GM12878 (cell line): ENCODE data around the gene ATP10A. TPM values are rescaled to one million over a fixed set of nuclear protein-coding genes. Genes with fewer than 3 reads are reported as not detected.

Experiments
- ATAC-seq: fragments of 200-7000 bp; cut with Tn5 transposase; 3 replicates; pipeline ENCODE4 v1.9.1; 2020; ENCODE audit warnings: mild to moderate bottlenecking, moderate library complexity
- BruUV-seq: library from RNA; stranded (reverse); fragments of 400-500 nt; replicated peaks from 2 replicates; lab custom pipeline; 2021; lab: Mats Ljungman, UMichigan
- CTCF ChIA-PET: fragments of 300-600 bp; sonication (Branson Sonifier 250); formaldehyde crosslinking; extraction: SDS; loops from one replicate; lab custom pipeline; 2021; ENCODE audit warnings: inconsistent platforms; lab: Yijun Ruan, JAX
- POLR2A ChIA-PET: fragments of 350-600 bp; formaldehyde crosslinking; extraction: SDS; loops from one replicate; lab custom pipeline; 2021; ENCODE audit warnings: inconsistent platforms; lab: Charles Lee
- RAD21 ChIA-PET: fragments of 300-600 bp; sonication (Branson Sonifier 250); formaldehyde crosslinking; loops from one replicate; lab custom pipeline; 2023; ENCODE audit warnings: antibody characterized with exemption; ENCODE audit not compliant: unreplicated experiment; lab: Charles Lee
- SMC1A ChIA-PET: fragments of 300-600 bp; sonication (Branson Sonifier 250); formaldehyde crosslinking; loops from one replicate; lab custom pipeline; 2023; ENCODE audit not compliant: unreplicated experiment, uncharacterized antibody; lab: Charles Lee
- DNase-seq: peaks from one replicate; pipeline ENCODE4 v3.0.0-alpha.2; 2011; ENCODE audit warnings: low read depth, low spot score
- FAIRE-seq: peaks from 3 replicates; lab custom pipeline; 2011; peaks lifted over from hg19 to GRCh38; lab: Jason Lieb, UNC
- H2AFZ ChIP-seq: 2 replicates; pipeline ENCODE4 v1.6.0; 2011; ENCODE audit warnings: low read depth, low read length, control low read depth; ENCODE audit not compliant: control insufficient read depth
- H3K27ac ChIP-seq: 2 replicates; pipeline ENCODE4 v1.5.1; 2011; ENCODE audit warnings: control low read depth; ENCODE audit not compliant: control insufficient read depth, insufficient read depth
- H3K27me3 ChIP-seq, 2 experiments: replicated peaks in 1 of 2; 2 replicates each; pipeline versions ENCODE4 v1.6.0 to v1.6.1; 2011; ENCODE audit warnings: low read length in 1 of 2; ENCODE audit not compliant: control insufficient read depth in 2 of 2, insufficient read depth in 2 of 2
- H3K36me3 ChIP-seq, 2 experiments: 2 replicates each; pipeline ENCODE4 v1.5.1; 2011; ENCODE audit warnings: low read length in 1 of 2; ENCODE audit not compliant: control insufficient read depth in 2 of 2, insufficient read depth in 2 of 2
- H3K4me1 ChIP-seq: 2 replicates; pipeline ENCODE4 v1.6.1; 2011; ENCODE audit warnings: mild to moderate bottlenecking, low read length, moderate library complexity, mixed read lengths; ENCODE audit not compliant: control insufficient read depth, insufficient read depth
- H3K4me2 ChIP-seq: 2 replicates; pipeline ENCODE4 v1.6.0; 2011; ENCODE audit warnings: control low read depth; ENCODE audit not compliant: control insufficient read depth, insufficient read depth
- H3K4me3 ChIP-seq: fragments of 200-600 bp; sonication (generic); 2 replicates; pipeline ENCODE4 v1.5.1; 2016
- H3K79me2 ChIP-seq: 2 replicates; pipeline ENCODE4 v1.6.0; 2011; ENCODE audit warnings: low read length; ENCODE audit not compliant: control insufficient read depth, insufficient read depth
- H3K9ac ChIP-seq: 2 replicates; pipeline ENCODE4 v1.8.0; 2011; ENCODE audit warnings: low read length, control low read depth, mixed read lengths; ENCODE audit not compliant: control insufficient read depth, insufficient read depth
- H3K9me3 ChIP-seq: replicated peaks from 3 replicates; pipeline ENCODE4 v1.5.1; 2011; ENCODE audit warnings: mild to moderate bottlenecking, low read length; ENCODE audit not compliant: control insufficient read depth, insufficient read depth
- H4K20me1 ChIP-seq: 2 replicates; pipeline ENCODE4 v1.6.0; 2011; ENCODE audit not compliant: control insufficient read depth, insufficient read depth
- BMI1 ChIP-seq: fragments of 450-650 bp; IDR thresholded peaks from 2 replicates; pipeline ENCODE4 v1.6.1; 2016; ENCODE audit warnings: mild to moderate bottlenecking, moderate library complexity, borderline replicate concordance
- CBX3 ChIP-seq: fragments of 200-600 bp; sonication (generic); IDR thresholded peaks from 2 replicates; pipeline ENCODE4 v1.6.1; 2016; ENCODE audit warnings: low read depth, borderline replicate concordance
- MTA2 ChIP-seq: fragments of 450-650 bp; IDR thresholded peaks from 2 replicates; pipeline ENCODE4 v1.6.1; 2016; ENCODE audit warnings: low read depth, mild to moderate bottlenecking, moderate library complexity
- MYC ChIP-seq: IDR thresholded peaks from 2 replicates; pipeline ENCODE4 v1.6.1; 2011; ENCODE audit warnings: mild to moderate bottlenecking, low read length, moderate library complexity, inconsistent platforms; ENCODE audit not compliant: insufficient read depth, insufficient replicate concordance, insufficient read length, severe bottlenecking
- NBN ChIP-seq: fragments of 450-650 bp; IDR thresholded peaks from 2 replicates; pipeline ENCODE4 v1.6.1; 2016
- PAX8 ChIP-seq: fragments of 450-650 bp; IDR thresholded peaks from 2 replicates; pipeline ENCODE4 v1.6.1; 2017; ENCODE audit warnings: mild to moderate bottlenecking, moderate library complexity
- POLR2A ChIP-seq: IDR thresholded peaks from 2 replicates; pipeline ENCODE4 v1.6.1; 2011; ENCODE audit warnings: low read depth, mild to moderate bottlenecking, low read length
- RBBP5 ChIP-seq: fragments of 200-600 bp; sonication (generic); conservative IDR thresholded peaks from 2 replicates; pipeline ENCODE4 v1.6.1; 2016
- RELA ChIP-seq: fragments of 450-650 bp; IDR thresholded peaks from 2 replicates; pipeline ENCODE4 v1.8.0; 2014; ENCODE audit warnings: borderline replicate concordance; ENCODE audit not compliant: partially characterized antibody
- USF1 ChIP-seq: IDR thresholded peaks from 2 replicates; pipeline ENCODE4 v1.6.1; 2011; ENCODE audit warnings: borderline replicate concordance, low read depth, mild to moderate bottlenecking, moderate library complexity, mixed read lengths, low read length; ENCODE audit not compliant: insufficient read depth; ENCODE audit errors: extremely low read length
- ZNF622 ChIP-seq: fragments of 450-650 bp; IDR thresholded peaks from 2 replicates; pipeline ENCODE4 v1.6.1; 2017; ENCODE audit warnings: mild to moderate bottlenecking, inconsistent platforms
- WGBS: methylation state at CpG from one replicate; pipeline ENCODE4 v1.1.6; 2016; ENCODE audit warnings: low lambda C conversion rate; ENCODE audit not compliant: insufficient replicate concordance, insufficient coverage; ENCODE audit errors: missing lambda C conversion rate; 5-methylcytosine and 5-hydroxymethylcytosine counted together
- in situ Hi-C: fragments of 300-500 bp; cut with MboI; formaldehyde crosslinking; loops from 9 replicates; pipeline ENCODE4 v1.14.3; 2018; ENCODE audit warnings: mixed read lengths
- intact Hi-C: fragments of 100-400 bp; cut with micrococcal nuclease; formaldehyde crosslinking; loops from one replicate; pipeline ENCODE4 v1.14.2; 2022; ENCODE audit not compliant: unreplicated experiment
- polyA plus RNA-seq, 11 experiments: library from polyadenylated mRNA; depleted of rRNA in 4 of 11; unstranded in 6 of 11; stranded (reverse) in 5 of 11; fragments of >200 nt; fragmentation: Nextera tagmentation in 4 of 11; fragmentation: Illumina TruSeq in 1 of 11; extraction: Ambion mirVana in 4 of 11; extraction: Trizol in 1 of 11; gene quantifications; 1 replicate in 1 of 11; 2 replicates in 10 of 11; pipeline versions ENCODE4 v1.2.1 to v1.2.3, GENCODE V29; 2011 to 2016; ENCODE audit warnings: inconsistent platforms in 2 of 11, missing spikeins in 2 of 11, low read depth in 1 of 11
- total RNA-seq, 4 experiments: library from RNA; depleted of rRNA in 3 of 4; stranded (reverse); fragments of >200 nt in 3 of 4; fragmentation: Illumina TruSeq in 1 of 4; extraction: Trizol in 1 of 4; gene quantifications; 2 replicates each; pipeline versions ENCODE4 v1.2.1 to v1.2.3, GENCODE V29; 2013 to 2021
- TF ChIP-seq, protein P1 (sequence below): IDR thresholded peaks from 2 replicates; pipeline ENCODE4 v1.6.1; 2011; ENCODE audit warnings: mild to moderate bottlenecking, low read depth, low read length, moderate library complexity; ENCODE audit not compliant: insufficient replicate concordance

ATP10A gene
- total and polyA plus RNA-seq, 10 of the 15 experiments (the other 5 are each of a cell fraction or from before 2014, with no cell fraction given) = 0.04 to 1.5 (median 0.31) TPM; not detected in 2

DNA sequence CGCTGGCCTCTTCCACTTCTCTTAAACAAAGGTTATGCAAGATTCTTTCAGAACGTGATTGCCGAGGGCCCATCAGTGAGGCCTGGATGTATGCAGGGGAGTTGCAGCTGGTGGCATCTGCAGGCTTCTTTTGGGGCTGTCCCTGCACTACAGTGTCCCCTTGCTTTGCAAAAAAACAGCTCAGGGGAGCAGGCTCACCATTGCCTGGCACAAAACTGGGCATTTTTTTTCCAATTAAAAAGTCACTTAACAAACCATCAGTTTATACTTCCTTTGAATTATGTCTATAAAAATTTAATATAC lies 148.6 kb downstream of the ATP10A start:
- TF ChIP-seq, protein P1, sequence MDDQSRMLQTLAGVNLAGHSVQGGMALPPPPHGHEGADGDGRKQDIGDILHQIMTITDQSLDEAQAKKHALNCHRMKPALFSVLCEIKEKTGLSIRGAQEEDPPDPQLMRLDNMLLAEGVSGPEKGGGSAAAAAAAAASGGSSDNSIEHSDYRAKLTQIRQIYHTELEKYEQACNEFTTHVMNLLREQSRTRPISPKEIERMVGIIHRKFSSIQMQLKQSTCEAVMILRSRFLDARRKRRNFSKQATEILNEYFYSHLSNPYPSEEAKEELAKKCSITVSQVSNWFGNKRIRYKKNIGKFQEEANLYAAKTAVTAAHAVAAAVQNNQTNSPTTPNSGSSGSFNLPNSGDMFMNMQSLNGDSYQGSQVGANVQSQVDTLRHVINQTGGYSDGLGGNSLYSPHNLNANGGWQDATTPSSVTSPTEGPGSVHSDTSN = no peak
- TF ChIP-seq MYC = no peak
- no peak for TF ChIP-seq NBN
- no peak for TF ChIP-seq MTA2
- no peak for TF ChIP-seq PAX8
- TF ChIP-seq POLR2A = no peak
- no peak for TF ChIP-seq BMI1
- no peak for TF ChIP-seq USF1
- TF ChIP-seq RELA = no peak
- TF ChIP-seq RBBP5 = no peak
- no peak for TF ChIP-seq ZNF622
- TF ChIP-seq CBX3 = no peak
- TF ChIP-seq, all 136 proteins: peak for 0
- Histone ChIP-seq H3K79me2 (no peaks in the 10 kb centered on the region), H3K4me1 (no peaks in the 10 kb centered on the region), H3K36me3 (no peaks in the 10 kb centered on the region), H3K9ac (no peak overlapping the region), H3K27me3 (no peaks in the 10 kb centered on the region), H2AFZ (no peak overlapping the region), H4K20me1 (no peaks in the 10 kb centered on the region), H3K4me3 (no peak overlapping the region), H3K27ac (no peak overlapping the region), H3K4me2 (no peak overlapping the region), H3K9me3 (no peaks in the 10 kb centered on the region; the same call in 2 of the 3 replicates)
- intact Hi-C loops (no loop called here), in situ Hi-C loops (loop anchor here (10.0 kb wide), 2 partner anchors 210 to 230 kb away; no protein-coding TSS in a partner anchor)
- ChIA-PET SMC1A (no interaction called here), POLR2A (no interaction called here), RAD21 (no interaction called here), CTCF (interaction anchor here (0.6 kb wide), 1 partner anchor 69 kb away, joined by 3 read pairs; no protein-coding TSS in a partner anchor)
- ATAC-seq = no peak
- WGBS = 33% methylated on average over 3 of the region's 3 CpGs
- DNase-seq = no peak
- FAIRE-seq = no peak
- no TSS peak for BruUV-seq
